Spleen (tissue), 11 donors: ENCODE measurements around the gene EAPP. TPM values are rescaled to one million over a fixed set of nuclear protein-coding genes. Genes with fewer than 3 reads are reported as not detected.
A peak's percentile ranks its signal among the peaks of the same experiment; 100 is the strongest.
"Not testable (repeated sequence)": the region's sequence is repeated elsewhere in the genome, so short reads cannot be mapped to it uniquely, and the experiment has no call there.

Experiments used
- DNase-seq: peaks from one replicate; pipeline ENCODE4 v3.0.0-alpha.2; 2020
- H3K27ac ChIP-seq, 8 donors: fragments of 200-600 bp; sonication (generic) in 7 of 8; 1 replicate in 4 of 8; 2 replicates in 4 of 8; pipeline versions ENCODE4 v1.5.0 to v1.8.0; 2016 to 2021; ENCODE audit warnings: inconsistent platforms in 4 of 8, mild to moderate bottlenecking in 4 of 8, moderate library complexity in 1 of 8
- H3K27me3 ChIP-seq, 7 donors: fragments of 200-600 bp; sonication (generic) in 6 of 7; replicated peaks in 1 of 7; 1 replicate in 4 of 7; 2 replicates in 3 of 7; pipeline versions ENCODE4 v1.5.0 to v1.8.0; 2016 to 2021; ENCODE audit warnings: inconsistent platforms in 3 of 7, mild to moderate bottlenecking in 1 of 7
- H3K36me3 ChIP-seq, 6 donors: fragments of 200-600 bp; sonication (generic) in 5 of 6; 1 replicate in 4 of 6; 2 replicates in 2 of 6; pipeline versions ENCODE4 v1.5.0 to v1.8.0; 2016 to 2021; ENCODE audit warnings: inconsistent platforms in 2 of 6
- H3K4me1 ChIP-seq, 6 donors: fragments of 200-600 bp; sonication (generic) in 5 of 6; 1 replicate in 3 of 6; 2 replicates in 3 of 6; pipeline versions ENCODE4 v1.5.0 to v1.8.0; 2016 to 2021; ENCODE audit warnings: inconsistent platforms in 3 of 6
- H3K4me3 ChIP-seq, 8 donors: fragments of 200-600 bp; sonication (generic) in 7 of 8; 1 replicate in 4 of 8; 2 replicates in 4 of 8; pipeline versions ENCODE4 v1.5.0 to v1.8.0; 2016 to 2021; ENCODE audit warnings: inconsistent platforms in 4 of 8, mild to moderate bottlenecking in 4 of 8, moderate library complexity in 2 of 8
- H3K9me3 ChIP-seq, 8 donors: fragments of 200-600 bp; sonication (generic) in 7 of 8; 1 replicate in 4 of 8; 2 replicates in 4 of 8; pipeline versions ENCODE4 v1.5.0 to v1.8.0; 2016 to 2021; ENCODE audit warnings: inconsistent platforms in 4 of 8
- CTCF ChIP-seq, 11 experiments: fragments of 200-600 bp in 7 of 11; fragments of 450-650 bp in 4 of 11; sonication (generic) in 4 of 11; IDR thresholded peaks in 8 of 11; conservative IDR thresholded peaks in 3 of 11; 1 replicate in 7 of 11; 2 replicates in 4 of 11; pipeline versions ENCODE4 v1.4.0 to v1.8.0; 2016 to 2021; ENCODE audit warnings: antibody characterized with exemption in 11 of 11, inconsistent platforms in 4 of 11, mild to moderate bottlenecking in 1 of 11
- POLR2A ChIP-seq, 3 donors: fragments of 450-650 bp; IDR thresholded peaks; one replicate each; pipeline ENCODE4 v1.5.1; 2017; ENCODE audit warnings: antibody characterized with exemption in 3 of 3, mild to moderate bottlenecking in 1 of 3
- POLR2AphosphoS5 ChIP-seq, 3 donors: sonication (generic); formaldehyde crosslinking; IDR thresholded peaks; one replicate each; pipeline ENCODE4 v1.5.1; 2017; ENCODE audit warnings: antibody characterized with exemption in 3 of 3
- WGBS, 5 donors: extraction: QIAGEN DNeasy Blood & Tissue Kit in 3 of 5; methylation state at CpG; one replicate each; pipeline versions ENCODE4 v1.1.5 to v1.1.7; 2013 to 2018; 5-methylcytosine and 5-hydroxymethylcytosine counted together
- intact Hi-C: fragments of 100-400 bp; cut with DNase I; formaldehyde crosslinking; loops from one replicate; pipeline ENCODE4 v1.15.0; 2023; ENCODE audit warnings: low total_unique reads
- polyA plus RNA-seq, 3 donors: library from polyadenylated mRNA; stranded (reverse); fragments of 200-250 nt; gene quantifications; one replicate each; pipeline ENCODE4 v1.2.1, GENCODE V29; 2013
- total RNA-seq, 7 donors: library from RNA; depleted of rRNA in 3 of 7; stranded (reverse); fragments of >200 nt in 3 of 7; fragmentation: NEBNext Ultra II Directional in 4 of 7; extraction: Animal tissue kit (Norgen Biotek cat#: 25700) in 4 of 7; gene quantifications; one replicate each; pipeline versions ENCODE4 v1.1.0 to v1.2.1, GENCODE V29; 2016 to 2021
- donor health status: healthy with polysubstance abuse.
- donor health status: DM: no; HTN: no; CAD: no; lungs with moderate emphysema.
- donor health status: DM: no; HTN: no; CAD: no.
- donor health status: Bipolar disorder and iron deficiency.
- donor health status: healthy.
- donor health status: DM: no; HTN: no; CAD: no.
- donor health status: DM: yes; HTN: yes; CAD: no.

EAPP gene
- total and polyA plus RNA-seq, 10 donors, result 26.7 to 44.9 (median 36.8) TPM

- TF ChIP-seq POLR2A (IDR thresholded peaks at IDR 0.05), result no peak
- TF ChIP-seq POLR2AphosphoS5 (IDR thresholded peaks at IDR 0.05), result no peak
- TF ChIP-seq CTCF (IDR thresholded peaks at IDR 0.05 in 8 of 11, conservative IDR thresholded peaks at IDR 0.05 in 3 of 11), result no peak
- peaks cover 0 to 26% (median 2%) of the 10 kb centered on the region in 6 donors for H3K4me1 ChIP-seq
- WGBS, 5 donors, result 76 to 88% (median 86%) methylated on average over 14 of the region's 14 CpGs
- H3K36me3 ChIP-seq, result no peaks in the 10 kb centered on the region
- no peak overlapping the region for H3K4me3 ChIP-seq
- H3K27ac ChIP-seq, result peak overlapping the region in 4 of 8 donors; percentile 14 to 43 (median 36)
- DNase-seq, result peak; percentile 51
- H3K9me3 ChIP-seq, result peaks cover 0 to 11% (median 0%) of the 10 kb centered on the region in 8 donors
- intact Hi-C loops, result no loop called here
- no peaks in the 10 kb centered on the region for H3K27me3 ChIP-seq
Observed at GRCh38 chr14:34548472-34548981, 9.0 kb upstream of the EAPP start.

GRCh38 chr14:34547136-34547520, 7.6 kb upstream of the EAPP start:
- intact Hi-C loops, H3K9me3 ChIP-seq, H3K27ac ChIP-seq, DNase-seq, H3K36me3 ChIP-seq, H3K4me3 ChIP-seq, H3K27me3 ChIP-seq: not testable (repeated sequence)
- H3K4me1 ChIP-seq, result peaks cover 0 to 26% (median 2%) of the 10 kb centered on the region in 6 donors
- no CpG with 5 or more reads among the region's 16 CpGs for WGBS, 5 donors

GRCh38 chr14:34546272-34547135, 7.0 kb upstream of the EAPP start:
- H3K27ac ChIP-seq, DNase-seq, H3K9me3 ChIP-seq, H3K4me3 ChIP-seq, H3K27me3 ChIP-seq, H3K36me3 ChIP-seq, intact Hi-C loops: not testable (repeated sequence)
- WGBS, 5 donors, result no CpG with 5 or more reads among the region's 68 CpGs
- peaks cover 0 to 26% (median 2%) of the 10 kb centered on the region in 6 donors for H3K4me1 ChIP-seq

GRCh38 chr14:34540181-34541059, 919 bp upstream of the EAPP start:
- DNase-seq, result peak; percentile 18
- peaks cover 0 to 25% (median 9%) of the 10 kb centered on the region in 6 donors for H3K36me3 ChIP-seq
- H3K27me3 ChIP-seq, H3K9me3 ChIP-seq, intact Hi-C loops: not testable (repeated sequence)
- H3K27ac ChIP-seq, result peak overlapping the region; percentile 89 to 99 (median 96)
- peaks cover 10 to 40% (median 26%) of the 10 kb centered on the region in 6 donors for H3K4me1 ChIP-seq
- 87 to 95% (median 89%) methylated on average over 13 to 16 of the region's 19 CpGs for WGBS, 5 donors
- peak overlapping the region; percentile 64 to 86 (median 80) for H3K4me3 ChIP-seq

- 1 to 3% (median 2%) methylated on average over 15 of the region's 15 CpGs for WGBS, 5 donors
- no peaks in the 10 kb centered on the region for H3K27me3 ChIP-seq
- no peak for DNase-seq
- intact Hi-C loops, result no loop called here
- H3K4me1 ChIP-seq, result peaks cover 10 to 50% (median 29%) of the 10 kb centered on the region in 6 donors
- no peaks in the 10 kb centered on the region for H3K9me3 ChIP-seq
- H3K4me3 ChIP-seq, result peak overlapping the region; percentile 64 to 86 (median 80)
- peaks cover 0 to 39% (median 22%) of the 10 kb centered on the region in 6 donors for H3K36me3 ChIP-seq
- TF ChIP-seq CTCF (IDR thresholded peaks at IDR 0.05 in 8 of 11, conservative IDR thresholded peaks at IDR 0.05 in 3 of 11), result no peak
- TF ChIP-seq POLR2A (IDR thresholded peaks at IDR 0.05), result no peak
- TF ChIP-seq POLR2AphosphoS5 (IDR thresholded peaks at IDR 0.05), result no peak
- H3K27ac ChIP-seq, result peak overlapping the region; percentile 89 to 99 (median 96)
Observed at GRCh38 chr14:34538871-34539406, 562 bp downstream of the EAPP start.

- Histone ChIP-seq H3K36me3 (peaks cover 0 to 48% (median 30%) of the 10 kb centered on the region in 6 donors), H3K4me1 (peaks cover 10 to 55% (median 29%) of the 10 kb centered on the region in 6 donors), H3K27ac (peak overlapping the region in 3 of 8 donors; percentile 98 to 99 (median 98)), H3K4me3 (peak overlapping the region in 4 of 8 donors; percentile 68 to 86 (median 84))
- H3K9me3 ChIP-seq, H3K27me3 ChIP-seq, intact Hi-C loops, DNase-seq: not testable (repeated sequence)
- WGBS, 5 donors, result 68 to 78% (median 73%) methylated on average over 6 of the region's 6 CpGs
Observed at GRCh38 chr14:34538096-34538495, 1.4 kb downstream of the EAPP start.
